Renal cortex interstitium (tissue), 11 donors: ENCODE measurements around the gene SDC1. TPM values are rescaled to one million over a fixed set of nuclear protein-coding genes. Genes with fewer than 3 reads are reported as not detected.

Experiments
- DNase-seq, 11 donors: peaks; one replicate each; pipeline ENCODE4 v3.0.0-alpha.2; 2013; ENCODE audit warnings: low read depth in 9 of 11, low spot score in 4 of 11; ENCODE audit errors: extremely low read depth in 1 of 11
- polyA plus RNA-seq, 3 donors: library from polyadenylated mRNA; unstranded; fragments of 120-200 nt; gene quantifications; one replicate each; pipeline ENCODE4 v1.2.1, GENCODE V29; 2013; ENCODE audit not compliant: insufficient read length in 3 of 3

The SDC1 gene
- polyA plus RNA-seq, 3 donors, result 22.8 to 30.0 (median 24.6) TPM

GRCh38 chr2:20179755-20180594 lies 45.0 kb downstream of the SDC1 start:
- peak in 3 of 11 donors; percentile 41 to 56 (median 55) for DNase-seq

GRCh38 chr2:20179466-20179754 lies 45.5 kb downstream of the SDC1 start:
- DNase-seq, result no peak

- no peak for DNase-seq
These were observed 46.1 kb downstream of the SDC1 start for GRCh38 chr2:20178666-20179465.

GRCh38 chr2:20178249-20178607 lies 46.7 kb downstream of the SDC1 start:
- no peak for DNase-seq

- no peak for DNase-seq
These were observed 47.2 kb downstream of the SDC1 start for GRCh38 chr2:20177556-20178248.

GRCh38 chr2:20176760-20177159 lies 48.2 kb downstream of the SDC1 start:
- no peak for DNase-seq

- no peak for DNase-seq
These were observed 49.0 kb downstream of the SDC1 start for GRCh38 chr2:20175931-20176330.

GRCh38 chr2:20175267-20175666 lies 49.7 kb downstream of the SDC1 start:
- no peak for DNase-seq

- DNase-seq, result no peak
These were observed 50.5 kb downstream of the SDC1 start for GRCh38 chr2:20174410-20174809.

GRCh38 chr2:20173496-20174402 lies 51.2 kb downstream of the SDC1 start:
- no peak for DNase-seq

- no peak for DNase-seq
These were observed 51.9 kb downstream of the SDC1 start for GRCh38 chr2:20173064-20173463.

- no peak for DNase-seq
These were observed 52.5 kb downstream of the SDC1 start for GRCh38 chr2:20172273-20173055.

GRCh38 chr2:20171445-20171977 lies 53.4 kb downstream of the SDC1 start:
- no peak for DNase-seq

- no peak for DNase-seq
These were observed 54.2 kb downstream of the SDC1 start for GRCh38 chr2:20170704-20171250.

GRCh38 chr2:20169796-20170703 lies 54.9 kb downstream of the SDC1 start:
- DNase-seq, result no peak

- DNase-seq, result no peak
These were observed 55.9 kb downstream of the SDC1 start for GRCh38 chr2:20168727-20169696.
